AG09319 (cell line): ENCODE results near the gene ACVR1B.

Experiments used
- DNase-seq: peaks from one replicate; pipeline ENCODE4 v3.0.0-alpha.2; 2010; ENCODE audit warnings: low read depth; ENCODE audit errors: extremely low read depth
- TF ChIP-seq, protein P1 (sequence below): IDR thresholded peaks from 2 replicates; pipeline ENCODE4 v1.5.1; 2011; ENCODE audit warnings: low read depth, mild to moderate bottlenecking, inconsistent platforms, low read length, moderate library complexity

ACVR1B gene

DNA sequence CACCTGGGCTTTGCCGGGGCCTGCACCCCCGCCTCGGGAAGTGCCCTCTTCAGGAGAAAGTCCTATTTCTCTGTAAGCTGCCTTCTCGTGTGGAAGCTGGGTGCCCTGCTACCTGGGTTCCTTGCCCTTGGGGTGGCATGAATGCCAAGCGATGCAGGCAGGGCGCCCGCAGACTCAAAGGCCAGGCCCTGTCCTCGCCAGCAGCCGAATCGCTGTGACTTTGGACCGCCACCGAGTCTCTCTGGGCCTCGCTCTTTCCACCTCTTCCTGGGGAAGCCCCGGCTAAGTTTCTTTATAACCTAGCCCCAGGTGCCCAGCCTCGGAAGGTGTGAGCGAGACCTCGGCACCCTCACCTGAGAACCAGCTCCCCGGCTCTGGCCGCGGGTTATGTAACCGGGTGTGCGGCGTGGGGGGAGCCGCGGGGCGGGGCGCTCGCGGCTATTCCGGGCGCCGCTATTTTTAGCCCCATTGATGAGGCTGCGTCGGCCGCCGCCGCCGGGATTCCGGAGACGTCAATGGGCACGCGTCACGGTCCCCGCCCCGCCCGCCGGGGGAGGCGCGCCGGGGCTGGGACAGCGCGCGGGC is 85.2 kb downstream of the ACVR1B start:
- no peak for DNase-seq
- TF ChIP-seq, protein P1, sequence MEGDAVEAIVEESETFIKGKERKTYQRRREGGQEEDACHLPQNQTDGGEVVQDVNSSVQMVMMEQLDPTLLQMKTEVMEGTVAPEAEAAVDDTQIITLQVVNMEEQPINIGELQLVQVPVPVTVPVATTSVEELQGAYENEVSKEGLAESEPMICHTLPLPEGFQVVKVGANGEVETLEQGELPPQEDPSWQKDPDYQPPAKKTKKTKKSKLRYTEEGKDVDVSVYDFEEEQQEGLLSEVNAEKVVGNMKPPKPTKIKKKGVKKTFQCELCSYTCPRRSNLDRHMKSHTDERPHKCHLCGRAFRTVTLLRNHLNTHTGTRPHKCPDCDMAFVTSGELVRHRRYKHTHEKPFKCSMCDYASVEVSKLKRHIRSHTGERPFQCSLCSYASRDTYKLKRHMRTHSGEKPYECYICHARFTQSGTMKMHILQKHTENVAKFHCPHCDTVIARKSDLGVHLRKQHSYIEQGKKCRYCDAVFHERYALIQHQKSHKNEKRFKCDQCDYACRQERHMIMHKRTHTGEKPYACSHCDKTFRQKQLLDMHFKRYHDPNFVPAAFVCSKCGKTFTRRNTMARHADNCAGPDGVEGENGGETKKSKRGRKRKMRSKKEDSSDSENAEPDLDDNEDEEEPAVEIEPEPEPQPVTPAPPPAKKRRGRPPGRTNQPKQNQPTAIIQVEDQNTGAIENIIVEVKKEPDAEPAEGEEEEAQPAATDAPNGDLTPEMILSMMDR, result no peak

DNA sequence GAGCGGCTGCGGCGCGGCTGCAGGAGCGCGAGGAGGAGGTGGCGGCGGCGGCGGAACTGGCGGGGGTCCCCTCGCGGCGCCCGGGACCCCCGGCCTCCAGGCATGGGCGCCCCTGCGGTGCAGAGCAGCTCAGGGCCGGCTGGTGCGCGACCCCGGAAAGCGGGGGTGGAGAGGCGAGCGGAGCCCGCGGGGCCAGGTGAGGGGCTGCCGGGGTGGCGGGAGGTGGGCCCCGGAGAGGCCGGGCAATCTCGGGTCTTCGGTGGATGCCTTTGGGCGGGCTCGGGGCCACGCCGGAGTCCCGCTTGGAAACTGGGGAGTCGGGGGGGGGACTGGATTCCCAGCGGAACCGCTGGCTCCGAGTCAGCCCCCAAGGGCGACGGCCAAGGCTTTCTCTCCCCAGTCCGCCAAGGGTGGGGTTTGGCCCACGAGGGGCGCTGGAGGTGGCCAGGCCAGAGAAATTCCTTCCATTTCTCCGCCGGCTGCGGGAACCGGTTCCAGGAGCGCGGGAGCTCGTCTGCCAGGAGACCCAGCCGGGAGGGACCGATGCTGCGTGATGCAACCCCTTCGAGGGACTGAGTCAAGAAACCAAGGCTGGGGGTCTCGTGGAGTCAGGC is 85.9 kb downstream of the ACVR1B start:
- TF ChIP-seq, protein P1, result peak; percentile 5
- no peak for DNase-seq

DNA sequence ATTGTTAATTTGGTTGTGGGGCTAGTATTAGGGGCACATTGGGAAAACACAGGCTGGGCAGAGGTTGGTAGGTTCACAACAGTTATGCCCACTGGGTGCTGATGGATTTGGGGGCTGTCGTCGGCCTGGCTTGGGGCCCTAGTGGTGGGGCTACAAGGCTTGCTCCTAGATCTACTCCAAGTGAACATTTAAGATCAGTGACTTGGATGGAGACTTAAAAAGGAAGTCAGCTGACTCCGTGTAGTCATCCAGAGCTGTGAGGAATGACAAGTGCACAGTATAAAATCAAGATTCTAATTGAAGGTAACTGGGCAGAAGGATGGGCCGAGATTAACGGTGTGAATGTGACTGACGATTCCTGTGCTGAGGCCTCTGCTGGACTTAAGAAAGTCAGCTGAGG is 86.9 kb downstream of the ACVR1B start:
- no peak for DNase-seq
- TF ChIP-seq, protein P1, result no peak

DNA sequence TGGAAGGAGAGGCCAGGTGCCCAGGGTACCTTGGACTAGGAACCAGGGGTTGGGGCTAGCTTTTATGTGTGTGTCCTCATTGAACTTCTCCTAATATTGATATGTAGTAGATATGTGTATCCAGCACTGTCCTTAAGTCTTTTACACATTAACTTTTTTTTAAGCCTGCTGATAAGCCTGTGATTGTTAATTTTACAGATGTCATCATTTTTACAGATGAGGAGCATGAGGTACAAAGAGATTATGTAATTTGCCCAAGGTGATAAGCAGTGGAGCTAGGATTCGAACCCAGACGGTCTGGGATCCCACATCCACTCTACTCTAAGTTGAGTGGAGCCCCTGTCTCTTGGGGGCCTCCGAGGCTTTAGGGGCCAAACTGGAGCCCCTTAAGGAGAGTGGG is 89.5 kb downstream of the ACVR1B start:
- no peak for DNase-seq
- TF ChIP-seq, protein P1, result no peak

DNA sequence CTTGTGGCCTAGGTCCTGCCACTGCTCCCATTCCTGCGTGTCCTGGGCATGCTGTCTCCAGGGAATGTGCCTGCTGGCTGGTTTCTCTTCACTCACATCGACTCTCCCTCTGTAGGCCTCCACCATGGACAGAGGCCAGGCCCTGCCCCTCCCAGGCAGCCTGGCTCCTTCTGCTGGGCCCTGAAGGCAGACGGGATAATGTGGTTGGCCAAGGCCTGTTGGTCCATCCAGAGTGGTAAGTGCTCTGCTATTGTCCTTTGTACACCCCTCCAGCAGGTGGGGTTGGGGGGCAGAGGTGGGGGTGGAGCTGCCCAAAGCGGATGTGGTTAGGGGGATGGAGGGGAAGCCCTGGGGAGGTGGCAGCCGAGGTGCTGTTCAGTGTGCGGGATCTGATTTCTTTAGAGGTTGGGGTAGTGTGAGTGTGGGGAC is 90.2 kb downstream of the ACVR1B start:
- DNase-seq, result no peak
- TF ChIP-seq, protein P1, result no peak

DNA sequence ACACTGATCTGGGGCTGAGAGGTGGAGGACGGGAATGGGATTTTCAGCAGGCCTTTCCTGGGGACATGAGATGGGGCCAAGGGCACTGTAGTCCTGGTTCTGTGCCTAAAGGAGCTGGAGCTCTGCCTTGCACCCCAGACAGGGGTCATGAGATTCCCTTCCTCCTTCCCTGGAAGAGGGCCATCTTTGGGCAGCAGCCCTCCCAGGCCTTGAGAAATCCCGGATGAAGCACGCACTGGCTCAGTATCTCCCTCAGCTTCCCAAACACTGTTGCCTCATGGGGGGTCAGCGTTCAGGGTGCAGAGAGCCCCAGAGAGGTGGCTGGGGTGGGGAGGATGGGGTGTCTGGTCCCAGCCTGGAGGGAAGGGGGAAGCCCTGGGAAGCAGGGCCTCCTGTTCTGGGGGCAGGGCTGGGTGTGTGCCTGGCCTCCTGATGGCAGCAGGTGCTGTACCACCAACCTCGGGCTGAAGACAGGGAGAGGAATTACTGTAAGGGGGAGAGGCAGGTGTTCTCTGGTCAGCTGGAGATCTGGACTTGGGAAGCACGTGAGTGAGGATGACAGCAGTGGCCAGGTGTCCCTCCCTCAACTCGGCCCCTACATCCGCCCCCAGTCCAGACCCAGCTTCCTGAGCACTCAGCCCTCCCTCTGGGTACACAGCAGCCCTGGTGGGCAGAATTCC is 91.3 kb downstream of the ACVR1B start:
- no peak for DNase-seq
- TF ChIP-seq, protein P1, result no peak

DNA sequence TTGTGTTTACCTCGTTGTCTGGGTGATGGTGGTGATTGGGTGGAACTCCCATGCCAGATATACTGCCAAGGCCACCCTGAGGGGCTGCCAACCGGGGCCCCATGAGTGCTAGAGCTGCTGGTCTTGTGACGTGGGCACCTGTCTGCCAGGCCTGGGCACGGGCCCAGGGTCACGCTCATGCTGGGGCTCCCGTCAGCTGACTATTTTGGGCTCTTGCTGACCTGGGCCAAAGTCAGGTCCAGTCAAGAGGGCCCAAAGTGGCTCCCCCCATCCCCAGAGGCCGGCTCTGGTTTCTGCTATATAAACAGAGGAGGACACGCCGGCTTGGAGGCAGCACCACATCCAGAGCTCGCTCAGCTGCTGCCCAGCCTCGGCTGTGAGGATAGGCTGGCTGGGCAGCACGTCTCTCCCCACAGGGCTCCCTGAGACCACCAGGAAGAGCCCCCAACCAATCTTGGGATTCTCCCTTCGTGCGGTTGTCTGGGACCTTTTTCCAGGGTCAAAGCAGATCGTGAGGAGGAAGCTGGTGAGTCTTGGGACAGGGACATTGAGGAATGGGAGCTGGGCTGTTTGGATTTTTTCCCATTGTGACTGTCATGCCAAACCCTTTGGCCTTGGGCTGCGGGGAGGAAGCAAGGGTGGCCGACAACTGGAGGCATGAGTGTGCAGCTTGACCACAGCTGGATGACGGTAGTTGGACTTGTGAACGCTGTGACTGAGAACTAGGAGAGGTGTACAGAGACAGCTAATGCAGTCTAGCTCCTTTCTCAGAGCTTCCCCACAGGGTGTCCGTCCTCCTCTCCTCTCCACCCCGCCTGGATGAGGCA is 92.1 kb downstream of the ACVR1B start:
- DNase-seq, result no peak
- TF ChIP-seq, protein P1, result no peak
